OCI-LY3 (cell line): Measurements from ENCODE around the gene CTNS.

Source experiments
- EZH2phosphoT487 ChIP-seq: fragments of 200-600 bp; shearing (Covaris generic); IDR thresholded peaks from 2 replicates; pipeline ENCODE4 v1.6.1; 2018; ENCODE audit warnings: antibody characterized with exemption, mixed run types, low read depth
- TF ChIP-seq, protein P1 (sequence below): fragments of 200-600, 300-600 bp; sonication (generic); IDR thresholded peaks from 2 replicates; pipeline ENCODE4 v1.5.1; 2014; ENCODE audit warnings: antibody characterized with exemption, low read length, low read depth

DNA sequence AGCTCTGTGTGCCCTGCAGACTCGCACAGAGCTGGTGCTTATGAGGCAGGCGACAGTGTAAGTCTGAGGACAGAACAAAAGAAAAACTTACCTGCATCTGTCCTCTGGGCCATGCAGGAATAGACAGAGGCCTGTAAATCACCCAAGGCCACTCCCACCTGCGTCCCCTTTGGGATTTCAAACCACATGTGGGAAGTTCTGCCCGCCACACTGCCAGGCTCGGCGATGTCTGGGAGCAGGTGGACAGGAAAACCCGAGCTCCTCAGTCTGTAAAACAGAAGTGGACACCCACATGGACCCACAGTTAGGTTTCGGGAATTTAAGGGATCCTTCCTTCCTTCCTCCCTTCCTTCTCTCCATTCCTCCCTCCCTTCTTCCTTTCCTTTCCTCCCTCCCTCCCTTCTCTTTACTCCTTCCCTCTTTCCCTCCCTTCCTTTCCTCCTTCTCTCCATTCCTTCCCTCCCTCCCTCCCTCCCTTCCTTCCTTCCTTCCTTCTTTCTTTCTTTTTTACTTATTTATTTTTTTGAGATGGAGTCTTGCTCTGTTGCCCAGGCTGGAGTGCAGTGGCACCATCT lies 15.3 kb upstream of the CTNS start:
- TF ChIP-seq, protein P1, sequence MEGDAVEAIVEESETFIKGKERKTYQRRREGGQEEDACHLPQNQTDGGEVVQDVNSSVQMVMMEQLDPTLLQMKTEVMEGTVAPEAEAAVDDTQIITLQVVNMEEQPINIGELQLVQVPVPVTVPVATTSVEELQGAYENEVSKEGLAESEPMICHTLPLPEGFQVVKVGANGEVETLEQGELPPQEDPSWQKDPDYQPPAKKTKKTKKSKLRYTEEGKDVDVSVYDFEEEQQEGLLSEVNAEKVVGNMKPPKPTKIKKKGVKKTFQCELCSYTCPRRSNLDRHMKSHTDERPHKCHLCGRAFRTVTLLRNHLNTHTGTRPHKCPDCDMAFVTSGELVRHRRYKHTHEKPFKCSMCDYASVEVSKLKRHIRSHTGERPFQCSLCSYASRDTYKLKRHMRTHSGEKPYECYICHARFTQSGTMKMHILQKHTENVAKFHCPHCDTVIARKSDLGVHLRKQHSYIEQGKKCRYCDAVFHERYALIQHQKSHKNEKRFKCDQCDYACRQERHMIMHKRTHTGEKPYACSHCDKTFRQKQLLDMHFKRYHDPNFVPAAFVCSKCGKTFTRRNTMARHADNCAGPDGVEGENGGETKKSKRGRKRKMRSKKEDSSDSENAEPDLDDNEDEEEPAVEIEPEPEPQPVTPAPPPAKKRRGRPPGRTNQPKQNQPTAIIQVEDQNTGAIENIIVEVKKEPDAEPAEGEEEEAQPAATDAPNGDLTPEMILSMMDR = no peak
- TF ChIP-seq EZH2phosphoT487 = no peak
